HL-60/S4 treated with retinoic acid at 250 ng/mL for 4 days and 3 days (cell line): ENCODE measurements around the gene PARD3B.

Source experiments
- in situ Hi-C: fragments of 300-500 bp; cut with MboI; formaldehyde crosslinking; loops from 2 replicates; pipeline ENCODE4 v1.7.0; 2022; ENCODE audit warnings: low sequenced_read_pairs

PARD3B gene

DNA sequence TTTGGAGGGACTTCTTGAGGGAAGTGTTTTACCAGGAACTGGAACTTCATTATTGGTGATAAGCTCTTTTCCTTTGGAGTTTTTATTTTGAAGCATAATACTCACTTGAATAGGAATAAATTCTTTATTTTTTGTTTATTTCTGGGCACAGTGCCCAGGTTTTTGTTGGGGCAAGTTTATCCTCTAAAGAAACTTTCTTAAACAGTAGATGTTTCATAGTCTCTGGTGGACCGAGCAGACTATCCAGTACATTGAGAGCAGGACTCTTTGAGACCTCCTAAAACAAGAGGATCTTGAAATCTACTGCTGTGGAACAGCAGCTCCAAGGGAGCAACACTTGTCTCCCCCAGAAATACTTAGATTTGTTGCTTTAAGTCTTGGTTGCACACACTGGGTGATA is 109.4 kb downstream of the PARD3B start:
- in situ Hi-C loops: no loop called here

GRCh38 chr2:204655101-204655500 is 109.8 kb downstream of the PARD3B start:
- in situ Hi-C loops: no loop called here

DNA sequence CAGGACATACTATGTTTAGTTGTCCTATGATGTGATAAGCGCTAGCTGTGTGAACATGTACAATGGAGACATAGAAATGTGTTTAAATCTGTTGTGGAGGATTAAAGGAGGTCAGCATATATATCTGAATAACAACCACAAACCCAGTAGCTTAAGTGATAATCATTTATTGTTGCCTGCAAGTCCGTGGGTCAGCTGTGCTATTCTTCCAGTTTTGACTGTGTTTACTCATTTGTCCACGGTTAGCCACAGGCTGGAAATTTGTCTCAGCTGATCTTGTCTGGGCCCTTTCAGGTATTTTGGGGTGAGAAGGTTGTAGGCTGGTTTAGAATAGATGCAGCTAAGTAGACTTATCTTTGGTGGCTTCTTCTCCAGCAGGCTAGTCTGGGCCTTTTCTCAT is 110.4 kb downstream of the PARD3B start:
- in situ Hi-C loops: no loop called here

- in situ Hi-C loops: no loop called here
These were observed 111.7 kb downstream of the PARD3B start for GRCh38 chr2:204657024-204657423.

GRCh38 chr2:204662956-204663355 is 117.7 kb downstream of the PARD3B start:
- in situ Hi-C loops: no loop called here

GRCh38 chr2:204663816-204664425 is 118.6 kb downstream of the PARD3B start:
- in situ Hi-C loops: no loop called here

GRCh38 chr2:204664708-204665121 is 119.4 kb downstream of the PARD3B start:
- in situ Hi-C loops: no loop called here

DNA sequence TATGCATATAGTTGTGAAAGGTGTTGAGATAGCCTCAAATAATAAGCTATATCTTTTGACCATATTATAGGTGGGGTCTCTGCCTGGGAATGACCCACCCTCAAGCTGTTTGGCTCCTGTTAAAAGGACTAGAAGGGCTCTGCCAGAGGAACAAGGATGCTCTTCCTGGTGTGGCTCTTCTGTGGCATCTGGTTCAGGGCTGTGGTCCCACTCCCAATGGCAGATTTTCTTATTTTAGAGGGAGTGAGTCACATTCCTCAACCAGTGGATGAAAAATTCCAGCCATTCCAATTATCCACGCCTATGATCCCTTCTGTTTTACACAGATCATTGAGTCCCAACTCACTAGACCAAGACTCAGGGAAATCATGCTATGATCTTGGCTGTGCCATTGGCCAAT is 119.9 kb downstream of the PARD3B start:
- in situ Hi-C loops: no loop called here

DNA sequence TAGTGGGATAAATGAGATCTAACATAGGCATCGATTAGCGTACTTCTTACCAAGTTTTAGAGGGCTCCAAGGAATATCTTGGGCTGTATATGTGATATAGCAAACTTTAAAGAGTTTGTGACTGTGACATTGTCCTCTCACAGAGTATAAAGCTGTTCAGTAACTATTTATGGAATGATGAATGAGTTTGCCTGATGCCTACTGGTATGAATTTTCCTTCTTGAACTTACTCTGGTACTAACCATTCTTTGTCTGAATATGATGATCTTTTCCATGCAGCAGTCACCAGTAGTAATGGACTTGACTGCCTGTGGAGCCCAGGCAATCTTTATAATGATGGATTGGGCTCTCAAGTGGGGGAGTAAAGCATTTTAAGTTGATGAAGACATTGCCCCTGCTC is 120.5 kb downstream of the PARD3B start:
- in situ Hi-C loops: no loop called here

GRCh38 chr2:204667990-204668389 is 122.7 kb downstream of the PARD3B start:
- in situ Hi-C loops: no loop called here

DNA sequence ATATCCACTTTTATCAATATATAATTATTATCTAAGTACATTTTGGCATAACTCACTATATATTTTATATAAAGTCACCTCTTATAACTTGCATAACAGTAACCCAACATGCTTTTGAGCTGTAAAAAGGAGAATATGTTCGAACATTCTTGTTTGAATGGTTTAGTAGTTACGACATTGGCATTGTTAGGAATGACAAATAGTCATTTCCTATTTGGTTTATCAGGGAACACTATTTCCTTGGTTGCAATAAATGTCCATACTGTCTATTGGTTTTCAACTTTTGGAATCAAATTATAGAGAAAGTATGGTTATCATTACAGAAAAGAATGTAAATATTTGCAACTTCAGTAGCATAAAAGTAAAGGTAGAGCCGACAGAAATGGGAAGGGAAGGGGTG is 124.1 kb downstream of the PARD3B start:
- in situ Hi-C loops: no loop called here

- in situ Hi-C loops: no loop called here
These were observed 124.8 kb downstream of the PARD3B start for GRCh38 chr2:204670124-204670523.

DNA sequence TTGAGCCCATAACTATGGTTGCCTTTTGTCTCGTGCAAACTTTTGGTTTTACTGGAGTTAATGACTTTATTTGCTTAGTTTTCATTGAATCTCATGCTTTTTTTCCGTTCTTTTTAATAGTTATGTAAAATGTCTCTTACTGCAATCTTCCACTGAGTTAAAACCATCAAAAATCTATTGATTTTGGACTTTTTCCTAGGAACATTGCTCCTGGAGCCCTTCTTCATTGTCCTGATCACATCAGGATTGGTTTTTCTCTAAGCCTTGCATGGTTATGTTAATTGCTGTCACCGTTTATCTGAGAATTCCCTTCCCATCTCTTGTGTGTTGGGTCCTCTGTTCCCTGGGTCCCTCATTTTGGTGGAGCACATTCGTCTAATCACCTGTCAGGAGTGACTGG is 125.5 kb downstream of the PARD3B start:
- in situ Hi-C loops: no loop called here

DNA sequence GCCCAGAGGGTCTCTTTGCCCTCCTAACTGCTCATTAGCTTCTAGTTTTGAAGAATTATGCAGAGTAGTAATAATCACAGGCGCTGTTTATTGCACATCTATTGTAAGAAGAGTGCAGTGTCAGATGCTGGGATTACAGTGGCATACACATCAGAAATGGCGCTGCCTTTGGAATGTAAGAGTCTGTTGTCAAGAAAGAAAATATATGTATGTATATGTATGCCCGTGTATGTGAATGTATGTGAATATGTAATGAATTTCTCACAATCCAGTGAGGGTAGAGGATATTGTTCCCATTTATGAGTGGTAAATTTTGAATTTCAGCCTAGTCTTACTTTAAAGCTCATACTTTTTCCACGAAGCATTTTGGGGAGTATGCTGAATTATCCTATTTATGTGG is 127.5 kb downstream of the PARD3B start:
- in situ Hi-C loops: no loop called here

DNA sequence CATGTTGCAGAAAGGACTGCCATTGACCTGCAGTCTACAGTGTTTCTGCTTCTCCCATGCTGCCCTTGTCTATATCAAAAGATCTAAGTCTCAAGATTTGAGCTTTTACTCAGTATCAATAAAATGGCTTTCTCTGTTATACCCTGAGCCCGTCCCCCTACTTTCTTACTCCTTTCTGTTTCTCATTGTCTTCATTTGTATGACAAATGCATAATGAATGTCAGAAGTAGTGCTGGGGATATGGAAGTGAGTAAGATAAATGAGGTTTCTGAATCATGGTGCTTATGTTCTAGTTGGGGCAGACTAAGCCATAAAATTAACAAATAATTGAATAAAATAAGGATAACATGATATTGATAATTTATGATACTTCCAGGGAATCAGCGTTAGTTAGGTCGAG is 128.6 kb downstream of the PARD3B start:
- in situ Hi-C loops: no loop called here

GRCh38 chr2:204678031-204678430 is 132.8 kb downstream of the PARD3B start:
- in situ Hi-C loops: no loop called here

- in situ Hi-C loops: no loop called here
These were observed 135.3 kb downstream of the PARD3B start for GRCh38 chr2:204680576-204680975.

GRCh38 chr2:204681412-204681811 is 136.1 kb downstream of the PARD3B start:
- in situ Hi-C loops: no loop called here

DNA sequence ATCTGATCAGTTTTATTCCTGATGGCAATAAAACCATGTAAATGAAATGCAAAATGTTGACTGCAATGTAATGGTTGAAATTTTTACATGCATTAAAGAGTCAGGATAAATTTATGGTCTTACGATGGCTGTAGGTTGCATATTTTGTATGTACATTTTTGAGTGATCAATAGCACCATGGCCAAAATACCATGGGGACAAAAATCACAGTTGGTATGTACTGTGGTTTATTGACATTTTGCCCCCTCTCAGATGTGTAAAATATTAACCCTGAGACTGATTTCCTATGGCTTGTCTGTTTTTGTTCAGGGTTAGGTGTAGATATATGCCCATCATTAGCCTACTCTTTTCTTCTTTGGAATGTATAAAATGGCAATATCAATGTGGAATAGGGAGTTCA is 138.1 kb downstream of the PARD3B start:
- in situ Hi-C loops: no loop called here

- in situ Hi-C loops: no loop called here
These were observed 141.1 kb downstream of the PARD3B start for GRCh38 chr2:204686406-204686805.

DNA sequence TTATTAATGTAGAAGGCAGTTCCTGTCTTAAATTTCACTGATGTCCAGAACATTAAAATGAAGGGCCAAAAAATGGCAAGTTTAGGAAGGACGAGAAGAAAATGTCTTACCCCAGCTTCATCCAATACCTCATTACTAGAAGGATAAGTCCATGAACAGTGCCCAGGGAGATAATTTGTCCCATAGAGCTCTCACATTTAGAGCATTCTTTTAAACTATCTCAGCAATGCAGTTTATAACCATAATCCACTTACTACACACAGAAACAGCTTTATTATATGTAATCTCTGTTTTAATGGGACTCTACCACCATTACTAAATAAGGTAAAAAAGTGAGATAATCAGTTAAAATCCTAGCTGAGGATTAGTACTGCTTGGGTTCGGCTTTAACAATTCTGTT is 142.5 kb downstream of the PARD3B start:
- in situ Hi-C loops: no loop called here

DNA sequence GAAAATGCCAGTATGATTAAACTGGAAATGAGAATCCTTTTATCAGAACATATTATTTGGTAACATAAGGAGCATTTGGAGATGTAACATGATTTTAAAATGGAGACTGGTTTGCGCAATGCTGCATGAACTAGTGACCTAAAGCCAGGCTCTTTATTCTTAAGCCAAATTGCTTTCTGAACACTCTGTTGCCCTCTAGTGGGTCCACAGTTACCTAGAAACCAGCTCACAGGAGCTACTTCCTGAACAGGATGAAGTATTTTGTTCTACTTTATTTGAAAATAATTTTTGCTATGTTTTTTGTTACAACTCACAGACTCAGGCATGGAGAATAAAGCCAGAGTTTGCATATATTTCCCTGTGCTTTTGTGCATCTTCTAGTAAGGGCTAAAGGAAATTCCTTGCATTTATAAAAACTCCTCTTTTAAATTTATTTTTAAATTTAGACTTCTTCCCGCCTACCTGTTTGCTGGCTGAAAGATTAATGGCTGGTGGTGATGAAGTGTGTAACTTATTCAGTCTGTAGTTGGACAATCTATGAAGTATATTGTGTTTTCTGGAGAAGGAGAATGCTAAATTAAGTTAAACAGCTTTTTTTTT is 146.7 kb downstream of the PARD3B start:
- in situ Hi-C loops: no loop called here

GRCh38 chr2:204692790-204693189 is 147.5 kb downstream of the PARD3B start:
- in situ Hi-C loops: no loop called here
